B cell (primary cell): ENCODE measurements around the gene NBEA. TPM values are rescaled to one million over a fixed set of nuclear protein-coding genes. Genes with fewer than 3 reads are reported as not detected.

Source experiments
- ATAC-seq: fragments of 200-7000 bp; cut with Tn5 transposase; one replicate; pipeline ENCODE4 v1.10.0; 2021; ENCODE audit warnings: low read depth, mild to moderate bottlenecking, moderate number of reproducible peaks, moderate library complexity
- CTCF ChIA-PET: fragments of 350-600 bp; sonication (Branson Sonifier 250); formaldehyde crosslinking; loops from one replicate; lab custom pipeline; 2021; ENCODE audit warnings: antibody characterized with exemption, inconsistent platforms; lab: Charles Lee
- POLR2A ChIA-PET: fragments of 350-600 bp; sonication (Branson Sonifier 250); formaldehyde crosslinking; loops from one replicate; lab custom pipeline; 2021; ENCODE audit warnings: antibody characterized with exemption; lab: Charles Lee
- DNase-seq: peaks from one replicate; pipeline ENCODE4 v3.0.0; 2013
- H2AFZ ChIP-seq: 2 replicates; pipeline ENCODE4 v1.6.1; 2012; ENCODE audit warnings: mild to moderate bottlenecking, low read depth, low read length; ENCODE audit not compliant: insufficient read depth, poor library complexity, severe bottlenecking
- H3K27ac ChIP-seq, 2 donors: 1 replicate in 1 of 2; 2 replicates in 1 of 2; pipeline ENCODE4 v1.5.1; 2012 to 2013; ENCODE audit warnings: low read length in 2 of 2, mild to moderate bottlenecking in 2 of 2, moderate library complexity in 1 of 2
- H3K27me3 ChIP-seq, 4 experiments: fragments of 200-600 bp in 1 of 4; sonication (generic) in 1 of 4; replicated peaks in 1 of 4; 1 replicate in 2 of 4; 2 replicates in 2 of 4; pipeline versions ENCODE4 v1.6.1 to v1.7.0; 2013 to 2016; ENCODE audit warnings: low read length in 3 of 4, mild to moderate bottlenecking in 2 of 4, mixed read lengths in 1 of 4, moderate library complexity in 1 of 4; ENCODE audit not compliant: insufficient read depth in 4 of 4, control insufficient read depth in 3 of 4; ENCODE audit errors: control extremely low read depth in 1 of 4
- H3K36me3 ChIP-seq, 2 experiments: replicated peaks in 1 of 2; 1 replicate in 1 of 2; 2 replicates in 1 of 2; pipeline versions ENCODE4 v1.6.1 to v1.7.1; 2013; ENCODE audit warnings: low read length in 1 of 2; ENCODE audit not compliant: insufficient read depth in 2 of 2, control insufficient read depth in 1 of 2; ENCODE audit errors: control extremely low read depth in 1 of 2, extremely low read depth in 1 of 2
- H3K4me1 ChIP-seq, 2 donors: fragments of 200-600 bp in 1 of 2; sonication (generic) in 1 of 2; 1 replicate in 1 of 2; 2 replicates in 1 of 2; pipeline versions ENCODE4 v1.5.1 to v1.6.1; 2013 to 2017; ENCODE audit warnings: low read length in 2 of 2; ENCODE audit not compliant: control insufficient read depth in 2 of 2, insufficient read depth in 2 of 2
- H3K4me2 ChIP-seq: replicated peaks from 2 replicates; pipeline ENCODE3; 2012; ENCODE audit warnings: mild to moderate bottlenecking, low read depth, low read length; ENCODE audit not compliant: poor library complexity, severe bottlenecking
- H3K4me3 ChIP-seq, 5 experiments: fragments of 200-600 bp in 1 of 5; sonication (generic) in 1 of 5; 1 replicate in 3 of 5; 2 replicates in 2 of 5; pipeline versions ENCODE4 v1.5.1 to v1.7.0; 2011 to 2016; ENCODE audit warnings: low read length in 4 of 5, mild to moderate bottlenecking in 4 of 5, low read depth in 2 of 5, control low read depth in 1 of 5, moderate library complexity in 1 of 5; ENCODE audit not compliant: insufficient read depth in 1 of 5; ENCODE audit errors: control extremely low read depth in 1 of 5, extremely low read depth in 1 of 5
- H3K79me2 ChIP-seq: fragments of 200-600 bp; sonication (generic); one replicate; pipeline ENCODE4 v1.6.0; 2016; ENCODE audit warnings: low read length; ENCODE audit not compliant: control insufficient read depth, insufficient read depth
- H3K9ac ChIP-seq: fragments of 200-600 bp; sonication (generic); 2 replicates; pipeline ENCODE4 v1.6.1; 2017; ENCODE audit warnings: mild to moderate bottlenecking, low read length, moderate library complexity
- H3K9me3 ChIP-seq, 3 donors: one replicate each; pipeline versions ENCODE4 v1.6.1 to v1.7.1; 2013; ENCODE audit warnings: low read length in 2 of 3; ENCODE audit not compliant: control insufficient read depth in 2 of 3, insufficient read depth in 1 of 3; ENCODE audit errors: control extremely low read depth in 1 of 3
- H4K20me1 ChIP-seq: 2 replicates; pipeline ENCODE4 v1.6.0; 2012; ENCODE audit warnings: mild to moderate bottlenecking, low read length; ENCODE audit not compliant: insufficient read depth, control insufficient read depth, poor library complexity, severe bottlenecking
- H3K27ac Mint-ChIP-seq: one replicate; pipeline ENCODE4 v1.8.0; 2021; ENCODE audit warnings: mixed read lengths
- H3K27me3 Mint-ChIP-seq: one replicate; pipeline ENCODE4 v1.8.0; 2021; ENCODE audit warnings: mixed read lengths
- H3K4me1 Mint-ChIP-seq: one replicate; pipeline ENCODE4 v1.8.0; 2021; ENCODE audit warnings: mixed read lengths
- H3K4me3 Mint-ChIP-seq: one replicate; pipeline ENCODE4 v1.8.0; 2021; ENCODE audit warnings: mixed read lengths
- H3K9me3 Mint-ChIP-seq: one replicate; pipeline ENCODE4 v1.8.0; 2022; ENCODE audit warnings: mixed read lengths; ENCODE audit not compliant: insufficient read depth
- EZH2 ChIP-seq: IDR thresholded peaks from 2 replicates; pipeline ENCODE4 v1.6.1; 2012; ENCODE audit warnings: borderline replicate concordance, low read depth, mild to moderate bottlenecking, moderate library complexity, low read length; ENCODE audit not compliant: insufficient read depth, poor library complexity, severe bottlenecking
- WGBS: methylation state at CpG from one replicate; pipeline ENCODE4 v1.1.5; 2013; ENCODE audit warnings: missing lambda C conversion rate; ENCODE audit not compliant: insufficient coverage; 5-methylcytosine and 5-hydroxymethylcytosine counted together
- intact Hi-C: fragments of 100-400 bp; cut with micrococcal nuclease; formaldehyde crosslinking; loops from one replicate; pipeline ENCODE4 v1.10.0; 2022
- polyA plus RNA-seq: library from polyadenylated mRNA; depleted of rRNA; stranded (reverse); fragments of >200 nt; gene quantifications from 2 replicates; pipeline ENCODE4 v1.2.3, GENCODE V29; 2012
- total RNA-seq, 2 donors: library from RNA; stranded (reverse); fragments of 120-200 nt in 1 of 2; gene quantifications; 1 replicate in 1 of 2; 2 replicates in 1 of 2; pipeline versions ENCODE4 v1.2.3 to v1.2.4, GENCODE V29; 2013 to 2022
- TF ChIP-seq, protein P1 (sequence below): fragments of 200-600 bp; IDR thresholded peaks from one replicate; pipeline ENCODE4 v1.8.0; 2022; ENCODE audit warnings: antibody characterized with exemption, mild to moderate bottlenecking

Gene NBEA
- total and polyA plus RNA-seq, 2 donors (not counting 1 experiment from before 2014, with no cell fraction given) = 1.5 to 10.7 TPM

DNA sequence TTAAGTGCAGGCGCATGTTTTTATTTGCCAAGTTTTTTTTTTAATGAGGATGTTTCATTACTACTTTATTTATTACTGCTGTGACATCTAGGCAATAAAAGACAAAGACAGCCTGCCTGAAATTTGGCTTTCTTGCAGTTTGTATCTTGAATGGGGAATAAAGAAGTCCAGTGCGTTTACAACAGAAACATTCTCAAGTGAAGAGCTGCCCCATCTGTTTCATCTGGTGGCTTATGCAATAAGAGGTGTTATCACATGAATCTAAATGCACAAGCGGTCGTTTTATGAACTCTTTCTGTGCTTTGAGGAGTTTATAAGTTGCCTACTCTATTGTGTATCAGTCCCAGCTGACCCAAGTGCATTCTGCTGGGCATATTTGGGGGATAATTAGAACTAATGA, 547.0 kb downstream of the NBEA start:
- H3K27ac Mint-ChIP-seq = no peak overlapping the region
- intact Hi-C loops = no loop called here
- CTCF ChIA-PET = no interaction called here
- WGBS = 90% methylated on average over 2 of the region's 4 CpGs
- no peaks in the 10 kb centered on the region for H3K4me1 Mint-ChIP-seq
- no peaks in the 10 kb centered on the region for H3K4me1 ChIP-seq
- H3K4me3 ChIP-seq = no peak overlapping the region
- no peak overlapping the region for H3K4me2 ChIP-seq
- no peak overlapping the region for H2AFZ ChIP-seq
- H3K27me3 ChIP-seq = no peaks in the 10 kb centered on the region
- H3K36me3 ChIP-seq = no peaks in the 10 kb centered on the region
- ATAC-seq = no peak
- POLR2A ChIA-PET = no interaction called here
- H3K9ac ChIP-seq = no peak overlapping the region
- H3K79me2 ChIP-seq = no peaks in the 10 kb centered on the region
- no peak overlapping the region for H3K4me3 Mint-ChIP-seq
- H4K20me1 ChIP-seq = no peaks in the 10 kb centered on the region
- H3K9me3 Mint-ChIP-seq = no peaks in the 10 kb centered on the region
- TF ChIP-seq EZH2 = no peak
- TF ChIP-seq, protein P1, sequence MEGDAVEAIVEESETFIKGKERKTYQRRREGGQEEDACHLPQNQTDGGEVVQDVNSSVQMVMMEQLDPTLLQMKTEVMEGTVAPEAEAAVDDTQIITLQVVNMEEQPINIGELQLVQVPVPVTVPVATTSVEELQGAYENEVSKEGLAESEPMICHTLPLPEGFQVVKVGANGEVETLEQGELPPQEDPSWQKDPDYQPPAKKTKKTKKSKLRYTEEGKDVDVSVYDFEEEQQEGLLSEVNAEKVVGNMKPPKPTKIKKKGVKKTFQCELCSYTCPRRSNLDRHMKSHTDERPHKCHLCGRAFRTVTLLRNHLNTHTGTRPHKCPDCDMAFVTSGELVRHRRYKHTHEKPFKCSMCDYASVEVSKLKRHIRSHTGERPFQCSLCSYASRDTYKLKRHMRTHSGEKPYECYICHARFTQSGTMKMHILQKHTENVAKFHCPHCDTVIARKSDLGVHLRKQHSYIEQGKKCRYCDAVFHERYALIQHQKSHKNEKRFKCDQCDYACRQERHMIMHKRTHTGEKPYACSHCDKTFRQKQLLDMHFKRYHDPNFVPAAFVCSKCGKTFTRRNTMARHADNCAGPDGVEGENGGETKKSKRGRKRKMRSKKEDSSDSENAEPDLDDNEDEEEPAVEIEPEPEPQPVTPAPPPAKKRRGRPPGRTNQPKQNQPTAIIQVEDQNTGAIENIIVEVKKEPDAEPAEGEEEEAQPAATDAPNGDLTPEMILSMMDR = no peak
- no peak overlapping the region for H3K27ac ChIP-seq
- DNase-seq = no peak
- no peaks in the 10 kb centered on the region for H3K27me3 Mint-ChIP-seq
- peaks cover 0 to under 1% (median 0%) of the 10 kb centered on the region in 3 donors for H3K9me3 ChIP-seq

DNA sequence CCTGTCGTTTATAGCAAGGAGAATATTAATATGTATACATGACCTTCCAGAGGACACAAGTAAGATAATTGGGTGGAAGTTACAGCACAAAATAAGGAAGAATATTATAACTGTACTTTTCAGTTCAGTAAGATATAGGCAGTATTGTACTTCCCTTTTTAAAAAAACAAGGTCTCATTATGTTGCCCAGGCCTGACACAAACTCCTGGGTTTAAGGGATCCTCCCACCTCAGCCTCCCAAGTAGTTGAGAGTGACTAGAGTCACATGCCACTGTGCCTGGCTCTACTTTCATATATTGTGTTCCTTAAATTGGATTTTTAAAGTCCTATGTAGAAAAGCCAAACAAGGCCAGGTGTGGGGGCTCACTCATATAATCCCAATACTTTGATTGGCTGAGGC, 553.9 kb downstream of the NBEA start:
- POLR2A ChIA-PET = no interaction called here
- H3K27ac ChIP-seq = no peak overlapping the region
- CTCF ChIA-PET = no interaction called here
- no peaks in the 10 kb centered on the region for H4K20me1 ChIP-seq
- DNase-seq = no peak
- WGBS = no CpG with 5 or more reads among the region's 1 CpG
- H3K9me3 ChIP-seq = peaks cover 0 to 2% (median 0%) of the 10 kb centered on the region in 3 donors
- TF ChIP-seq, protein P1 = no peak
- TF ChIP-seq EZH2 = no peak
- no peaks in the 10 kb centered on the region for H3K4me1 ChIP-seq
- no peaks in the 10 kb centered on the region for H3K79me2 ChIP-seq
- Mint-ChIP-seq H3K4me1 (no peaks in the 10 kb centered on the region), H3K9me3 (peaks cover 2% of the 10 kb centered on the region), H3K27me3 (no peaks in the 10 kb centered on the region), H3K4me3 (no peak overlapping the region), H3K27ac (no peak overlapping the region)
- no peaks in the 10 kb centered on the region for H3K36me3 ChIP-seq
- intact Hi-C loops = no loop called here
- no peak overlapping the region for H3K4me2 ChIP-seq
- H2AFZ ChIP-seq = no peak overlapping the region
- H3K9ac ChIP-seq = no peak overlapping the region
- ATAC-seq = no peak
- H3K4me3 ChIP-seq = no peak overlapping the region
- H3K27me3 ChIP-seq = no peaks in the 10 kb centered on the region
